ENCODE measurements around the gene HOPX. TPM values are rescaled to one million over a fixed set of nuclear protein-coding genes. Genes with fewer than 3 reads are reported as not detected.
"Not testable (repeated sequence)": the region's sequence is repeated elsewhere in the genome, so short reads cannot be mapped to it uniquely, and the experiment has no call there.

HOPX gene
- total RNA-seq, 1 donor from 2014 or later = 0.54 TPM

- peaks cover 2% of the 10 kb centered on the region for H3K9me3 Mint-ChIP-seq (ENCODE audit: unreplicated experiment)
- DNase-seq = no peak
- no peak overlapping the region for H3K4me3 Mint-ChIP-seq (ENCODE audit: unreplicated experiment)
- peaks cover 2% of the 10 kb centered on the region for H3K36me3 Mint-ChIP-seq (ENCODE audit: unreplicated experiment)
- no peak for TF ChIP-seq CTCF (IDR thresholded peaks at IDR 0.05; ENCODE audit: partially characterized antibody, unreplicated experiment)
- peaks cover 7% of the 10 kb centered on the region for H3K27me3 Mint-ChIP-seq (ENCODE audit: unreplicated experiment)
- H3K27ac Mint-ChIP-seq (ENCODE audit: unreplicated experiment) = no peak overlapping the region
- peaks cover 3% of the 10 kb centered on the region for H3K4me1 Mint-ChIP-seq (ENCODE audit: low read depth, unreplicated experiment)
Observed at GRCh38 chr4:56618734-56619133, 62.4 kb downstream of the HOPX start.

- no peak overlapping the region for H3K27ac Mint-ChIP-seq (ENCODE audit: unreplicated experiment)
- peaks cover 3% of the 10 kb centered on the region for H3K4me1 Mint-ChIP-seq (ENCODE audit: low read depth, unreplicated experiment)
- H3K36me3 Mint-ChIP-seq (ENCODE audit: unreplicated experiment) = no peaks in the 10 kb centered on the region
- H3K27me3 Mint-ChIP-seq (ENCODE audit: unreplicated experiment) = peaks cover 6% of the 10 kb centered on the region
- no peak for DNase-seq
- no peak for TF ChIP-seq CTCF (IDR thresholded peaks at IDR 0.05; ENCODE audit: partially characterized antibody, unreplicated experiment)
- no peak overlapping the region for H3K4me3 Mint-ChIP-seq (ENCODE audit: unreplicated experiment)
- no peaks in the 10 kb centered on the region for H3K9me3 Mint-ChIP-seq (ENCODE audit: unreplicated experiment)
Observed at GRCh38 chr4:56613101-56613862, 67.8 kb downstream of the HOPX start.

- Mint-ChIP-seq H3K36me3 (ENCODE audit: unreplicated experiment) (no peaks in the 10 kb centered on the region), H3K4me1 (ENCODE audit: low read depth, unreplicated experiment) (peaks cover 3% of the 10 kb centered on the region), H3K27me3 (ENCODE audit: unreplicated experiment) (peaks cover 1% of the 10 kb centered on the region), H3K4me3 (ENCODE audit: unreplicated experiment) (no peak overlapping the region), H3K27ac (ENCODE audit: unreplicated experiment) (no peak overlapping the region), H3K9me3 (ENCODE audit: unreplicated experiment) (no peaks in the 10 kb centered on the region)
- TF ChIP-seq CTCF (IDR thresholded peaks at IDR 0.05; ENCODE audit: partially characterized antibody, unreplicated experiment) = no peak
- no peak for DNase-seq
Observed at GRCh38 chr4:56612282-56612681, 68.8 kb downstream of the HOPX start.

GRCh38 chr4:56611501-56611900 lies 69.6 kb downstream of the HOPX start:
- DNase-seq = no peak
- no peak for TF ChIP-seq CTCF (IDR thresholded peaks at IDR 0.05; ENCODE audit: partially characterized antibody, unreplicated experiment)
- Mint-ChIP-seq H3K27me3 (ENCODE audit: unreplicated experiment) (peaks cover 2% of the 10 kb centered on the region), H3K9me3 (ENCODE audit: unreplicated experiment) (no peaks in the 10 kb centered on the region), H3K36me3 (ENCODE audit: unreplicated experiment) (no peaks in the 10 kb centered on the region), H3K4me1 (ENCODE audit: low read depth, unreplicated experiment) (peaks cover 1% of the 10 kb centered on the region), H3K4me3 (ENCODE audit: unreplicated experiment) (no peak overlapping the region), H3K27ac (ENCODE audit: unreplicated experiment) (no peak overlapping the region)

- not testable (repeated sequence) for H3K4me3 Mint-ChIP-seq (ENCODE audit: unreplicated experiment); H3K9me3 Mint-ChIP-seq (ENCODE audit: unreplicated experiment); H3K36me3 Mint-ChIP-seq (ENCODE audit: unreplicated experiment); H3K27me3 Mint-ChIP-seq (ENCODE audit: unreplicated experiment); DNase-seq; H3K27ac Mint-ChIP-seq (ENCODE audit: unreplicated experiment); H3K4me1 Mint-ChIP-seq (ENCODE audit: low read depth, unreplicated experiment)
Observed at GRCh38 chr4:56610170-56610569, 70.9 kb downstream of the HOPX start.
